Measurements from ENCODE around the gene OAS2.
"Not testable (repeated sequence)": the region's sequence is repeated elsewhere in the genome, so short reads cannot be mapped to it uniquely, and the experiment has no call there.

The OAS2 gene

GRCh38 chr12:112977139-112977538 lies 1.2 kb upstream of the OAS2 start:
- Histone ChIP-seq H3K9ac (no peak overlapping the region), H3K27me3 (no peaks in the 10 kb centered on the region), H3K4me2 (peak overlapping the region; percentile 78), H3K4me1 (peaks cover 51% of the 10 kb centered on the region), H3K36me3 (no peaks in the 10 kb centered on the region), H3K4me3 (no peak overlapping the region), H3K9me3 (no peaks in the 10 kb centered on the region), H3K27ac (peak overlapping the region; percentile 81; the same call in 1 of the 2 replicates), H4K20me1 (no peaks in the 10 kb centered on the region)
- no peak for TF ChIP-seq Cebpa-rat (IDR thresholded peaks at IDR 0.05)

GRCh38 chr12:112977641-112978040 lies 678 bp upstream of the OAS2 start:
- Histone ChIP-seq H3K4me3 (peak overlapping the region; percentile 63), H3K9me3 (peaks cover 3% of the 10 kb centered on the region; the same call in 1 of the 2 replicates), H3K4me2 (peak overlapping the region; percentile 78), H3K36me3 (no peaks in the 10 kb centered on the region), H3K9ac (peak overlapping the region; percentile 72), H3K27ac (peak overlapping the region; percentile 81), H4K20me1 (no peaks in the 10 kb centered on the region), H3K27me3 (no peaks in the 10 kb centered on the region), H3K4me1 (peaks cover 47% of the 10 kb centered on the region)
- TF ChIP-seq Cebpa-rat (IDR thresholded peaks at IDR 0.05), result no peak

GRCh38 chr12:112979041-112979680 lies 842 bp downstream of the OAS2 start:
- no peaks in the 10 kb centered on the region for H4K20me1 ChIP-seq
- TF ChIP-seq Cebpa-rat (IDR thresholded peaks at IDR 0.05), result no peak
- peak overlapping the region; percentile 63 for H3K4me3 ChIP-seq
- peak overlapping the region; percentile 72 for H3K9ac ChIP-seq
- H3K4me1 ChIP-seq, result peaks cover 38% of the 10 kb centered on the region
- H3K4me2 ChIP-seq, result peak overlapping the region; percentile 78
- H3K9me3 ChIP-seq, result peaks cover 5% of the 10 kb centered on the region
- no peaks in the 10 kb centered on the region for H3K36me3 ChIP-seq
- no peaks in the 10 kb centered on the region for H3K27me3 ChIP-seq
- H3K27ac ChIP-seq, result peak overlapping the region; percentile 81

DNA sequence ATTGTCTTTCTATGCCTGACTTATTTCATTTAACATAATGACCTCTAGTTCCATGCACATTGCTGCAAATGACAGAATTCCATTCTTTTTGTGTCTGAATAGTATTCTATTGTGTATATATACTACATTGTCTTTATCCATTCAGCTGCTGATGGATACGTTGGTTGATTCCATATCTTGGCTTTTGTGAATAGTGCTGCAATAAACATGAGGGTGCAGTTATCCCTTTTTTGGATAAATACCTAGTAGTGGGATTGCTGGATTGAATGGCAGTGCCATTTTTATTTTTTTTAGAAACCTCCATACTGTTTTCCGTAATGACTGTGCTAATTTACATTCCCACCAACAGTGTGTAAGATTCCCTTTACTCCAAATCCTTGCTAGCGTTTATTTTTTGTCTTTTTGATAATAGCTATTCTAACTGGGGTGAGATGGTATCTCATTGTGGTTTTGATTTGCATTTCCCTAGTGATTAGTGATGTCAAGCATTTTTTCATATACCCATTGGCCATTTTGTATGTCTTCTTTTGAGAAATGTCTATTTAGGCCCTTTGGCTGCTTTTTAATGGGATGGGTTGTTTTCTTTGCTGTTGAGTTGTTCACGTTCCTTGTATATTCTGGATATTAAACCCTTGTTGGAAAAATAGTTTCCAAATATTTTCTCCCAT lies 2.3 kb downstream of the OAS2 start:
- no peak for TF ChIP-seq Cebpa-rat (IDR thresholded peaks at IDR 0.05)
- Histone ChIP-seq H3K4me2 (peak overlapping the region; percentile 15; the same call in 1 of the 2 replicates), H3K4me1 (peaks cover 37% of the 10 kb centered on the region), H3K27me3 (no peaks in the 10 kb centered on the region), H4K20me1 (no peaks in the 10 kb centered on the region), H3K9ac (no peak overlapping the region), H3K4me3 (no peak overlapping the region), H3K36me3 (no peaks in the 10 kb centered on the region), H3K9me3 (peaks cover 20% of the 10 kb centered on the region), H3K27ac (no peak overlapping the region)

GRCh38 chr12:112985642-112986290 lies 7.4 kb downstream of the OAS2 start:
- TF ChIP-seq Cebpa-rat (IDR thresholded peaks at IDR 0.05), result no peak
- H3K4me2 ChIP-seq, result no peak overlapping the region
- no peaks in the 10 kb centered on the region for H4K20me1 ChIP-seq
- H3K4me3 ChIP-seq, result no peak overlapping the region
- peaks cover 31% of the 10 kb centered on the region for H3K9me3 ChIP-seq
- peaks cover 7% of the 10 kb centered on the region for H3K36me3 ChIP-seq
- H3K27me3 ChIP-seq, result no peaks in the 10 kb centered on the region
- no peak overlapping the region for H3K27ac ChIP-seq
- H3K9ac ChIP-seq, result no peak overlapping the region
- H3K4me1 ChIP-seq, result peaks cover 11% of the 10 kb centered on the region

DNA sequence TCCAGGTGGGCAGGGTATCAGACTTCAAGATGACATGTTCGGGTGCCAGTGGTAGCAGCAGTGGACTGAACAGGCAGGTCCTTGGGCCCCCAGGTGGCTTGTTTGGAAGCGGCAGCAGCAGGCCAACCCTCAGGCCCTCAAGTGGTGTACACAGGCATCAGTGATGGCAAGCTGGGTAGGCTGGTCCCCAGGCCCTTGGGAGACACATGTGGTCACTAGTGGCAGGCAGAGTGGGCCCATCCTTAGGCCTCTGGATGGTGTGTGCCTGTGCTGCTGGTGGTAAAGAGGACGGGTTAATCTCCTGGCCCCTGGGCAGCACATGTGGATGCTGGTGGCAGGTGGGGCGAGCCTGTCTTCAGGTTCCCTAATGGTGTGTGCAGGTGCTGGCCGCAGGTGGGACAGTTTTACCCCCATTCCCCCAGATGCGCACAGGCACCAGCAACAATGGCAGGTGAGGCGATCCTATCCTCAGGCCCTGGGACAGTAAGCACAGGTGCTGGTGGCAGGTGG lies 8.0 kb downstream of the OAS2 start:
- H3K9me3 ChIP-seq, result peaks cover 31% of the 10 kb centered on the region
- H4K20me1 ChIP-seq, result no peaks in the 10 kb centered on the region
- no peaks in the 10 kb centered on the region for H3K27me3 ChIP-seq
- peaks cover 7% of the 10 kb centered on the region for H3K36me3 ChIP-seq
- no peak for TF ChIP-seq Cebpa-rat (IDR thresholded peaks at IDR 0.05)
- no peak overlapping the region for H3K4me3 ChIP-seq
- H3K9ac ChIP-seq, result no peak overlapping the region
- no peak overlapping the region for H3K27ac ChIP-seq
- peaks cover 8% of the 10 kb centered on the region for H3K4me1 ChIP-seq
- no peak overlapping the region for H3K4me2 ChIP-seq

- Histone ChIP-seq H3K4me3 (no peak overlapping the region), H3K27me3 (no peaks in the 10 kb centered on the region), H3K9ac (no peak overlapping the region), H3K9me3 (peaks cover 29% of the 10 kb centered on the region), H3K27ac (no peak overlapping the region), H3K36me3 (peaks cover 7% of the 10 kb centered on the region), H4K20me1 (no peaks in the 10 kb centered on the region), H3K4me1 (peaks cover 8% of the 10 kb centered on the region), H3K4me2 (no peak overlapping the region)
- TF ChIP-seq Cebpa-rat (IDR thresholded peaks at IDR 0.05), result no peak
These were observed 9.2 kb downstream of the OAS2 start for GRCh38 chr12:112987561-112987960.

GRCh38 chr12:112988224-112988623 lies 9.9 kb downstream of the OAS2 start:
- H3K9me3 ChIP-seq, result peaks cover 26% of the 10 kb centered on the region
- no peak overlapping the region for H3K4me3 ChIP-seq
- no peak overlapping the region for H3K27ac ChIP-seq
- H3K9ac ChIP-seq, result no peak overlapping the region
- H3K36me3 ChIP-seq, result peaks cover 7% of the 10 kb centered on the region
- no peaks in the 10 kb centered on the region for H4K20me1 ChIP-seq
- TF ChIP-seq Cebpa-rat (IDR thresholded peaks at IDR 0.05), result no peak
- H3K4me2 ChIP-seq, result peak overlapping the region; percentile 33
- H3K27me3 ChIP-seq, result no peaks in the 10 kb centered on the region
- peaks cover 8% of the 10 kb centered on the region for H3K4me1 ChIP-seq

DNA sequence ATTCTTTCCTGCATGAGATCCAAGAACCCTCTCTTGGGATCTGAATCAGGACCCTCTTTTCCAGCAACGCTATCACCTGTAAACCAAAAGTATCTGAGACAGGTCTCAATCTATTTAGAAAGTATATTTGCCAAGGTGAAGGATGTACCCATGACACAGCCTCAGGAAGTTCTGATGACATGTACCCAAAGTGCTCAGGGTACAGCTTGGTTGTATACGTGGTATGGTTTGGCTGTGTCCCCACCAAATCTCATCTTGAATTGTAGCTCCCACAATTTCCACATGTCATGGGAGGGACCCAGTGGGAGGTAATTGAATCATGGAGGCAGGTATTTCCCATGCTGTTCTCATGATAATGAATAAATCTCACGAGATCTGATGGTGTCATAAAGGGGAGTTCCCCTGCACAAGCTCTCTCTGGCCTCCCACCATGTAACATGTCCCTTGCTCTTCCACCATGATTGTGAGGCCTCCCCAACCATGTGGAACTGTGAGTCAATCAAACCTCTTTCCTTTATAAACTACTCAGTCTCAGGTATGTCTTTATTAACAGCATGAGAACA lies 10.6 kb downstream of the OAS2 start:
- H3K27ac ChIP-seq, H4K20me1 ChIP-seq, H3K4me3 ChIP-seq, H3K4me2 ChIP-seq, H3K36me3 ChIP-seq, H3K4me1 ChIP-seq, H3K9ac ChIP-seq, H3K27me3 ChIP-seq: not testable (repeated sequence)
- peaks cover 26% of the 10 kb centered on the region for H3K9me3 ChIP-seq

GRCh38 chr12:112989806-112990205 lies 11.5 kb downstream of the OAS2 start:
- no peak overlapping the region for H3K4me2 ChIP-seq
- H3K4me3 ChIP-seq, result no peak overlapping the region
- H4K20me1 ChIP-seq, result no peaks in the 10 kb centered on the region
- H3K9ac ChIP-seq, result no peak overlapping the region
- no peak for TF ChIP-seq Cebpa-rat (IDR thresholded peaks at IDR 0.05)
- H3K36me3 ChIP-seq, result peaks cover 7% of the 10 kb centered on the region
- peaks cover 8% of the 10 kb centered on the region for H3K4me1 ChIP-seq
- no peak overlapping the region for H3K27ac ChIP-seq
- H3K9me3 ChIP-seq, result peaks cover 19% of the 10 kb centered on the region
- H3K27me3 ChIP-seq, result no peaks in the 10 kb centered on the region
